GM12878 (cell line): Measurements from ENCODE around the gene ABHD18.

Experiments
- ASH2L ChIP-seq: fragments of 300-600, 200-600 bp; sonication (generic); IDR thresholded peaks from 2 replicates; pipeline ENCODE4 v1.6.1; 2017; ENCODE audit warnings: low read depth, mild to moderate bottlenecking, borderline replicate concordance
- ESRRA ChIP-seq: IDR thresholded peaks from 2 replicates; pipeline ENCODE4 v1.6.1; 2012; ENCODE audit warnings: mild to moderate bottlenecking, low read length, improper control_type of control experiment
- MEF2B ChIP-seq: fragments of 450-650 bp; IDR thresholded peaks from 2 replicates; pipeline ENCODE4 v1.6.1; 2018; ENCODE audit warnings: mild to moderate bottlenecking, moderate library complexity; ENCODE audit not compliant: partially characterized antibody, poor library complexity, severe bottlenecking
- PKNOX1 ChIP-seq: fragments of 450-650 bp; IDR thresholded peaks from 2 replicates; pipeline ENCODE4 v1.6.1; 2016; ENCODE audit warnings: mild to moderate bottlenecking
- POLR2A ChIP-seq: IDR thresholded peaks from 2 replicates; pipeline ENCODE4 v1.6.1; 2011; ENCODE audit warnings: low read depth, mild to moderate bottlenecking, low read length
- RAD51 ChIP-seq: fragments of 450-650 bp; IDR thresholded peaks from 2 replicates; pipeline ENCODE4 v1.6.1; 2016; ENCODE audit warnings: moderate library complexity, mild to moderate bottlenecking, inconsistent platforms
- SUZ12 ChIP-seq: fragments of 200-600 bp; sonication (generic); IDR thresholded peaks from one replicate; pipeline ENCODE4 v1.6.1; 2018; ENCODE audit warnings: antibody characterized with exemption, mild to moderate bottlenecking; ENCODE audit not compliant: unreplicated experiment
- TBL1XR1 ChIP-seq: IDR thresholded peaks from 2 replicates; pipeline ENCODE4 v1.6.1; 2012; ENCODE audit warnings: low read depth, low read length, improper control_type of control experiment
- TCF7 ChIP-seq: IDR thresholded peaks from 2 replicates; pipeline ENCODE4 v1.6.1; 2014; ENCODE audit warnings: antibody characterized with exemption, borderline replicate concordance
- ZBTB33 ChIP-seq: fragments of 450-650 bp; IDR thresholded peaks from 2 replicates; pipeline ENCODE4 v1.6.1; 2017; ENCODE audit warnings: mild to moderate bottlenecking
- ZNF24 ChIP-seq: fragments of 450-650 bp; IDR thresholded peaks from 2 replicates; pipeline ENCODE4 v1.6.1; 2017; ENCODE audit warnings: antibody characterized with exemption, mild to moderate bottlenecking
- TF ChIP-seq, protein P1 (sequence below), 3 experiments: IDR thresholded peaks in 2 of 3; conservative IDR thresholded peaks in 1 of 3; 2 replicates each; pipeline ENCODE4 v1.5.1; 2011; ENCODE audit warnings: low read depth in 3 of 3, low read length in 3 of 3, mild to moderate bottlenecking in 3 of 3, control low read depth in 2 of 3, moderate library complexity in 2 of 3, inconsistent platforms in 1 of 3, mixed read lengths in 1 of 3; ENCODE audit not compliant: control insufficient read depth in 2 of 3, insufficient read depth in 1 of 3; ENCODE audit errors: extremely low read depth in 1 of 3

GRCh38 chr4:127957105-127957504, 8.1 kb upstream of the ABHD18 start:
- TF ChIP-seq TCF7 (no peak), MEF2B (no peak), PKNOX1 (no peak), ZNF24 (no peak), ASH2L (no peak), RAD51 (no peak), SUZ12 (no peak), ESRRA (no peak), ZBTB33 (no peak), POLR2A (no peak), TBL1XR1 (no peak)
- TF ChIP-seq, protein P1, sequence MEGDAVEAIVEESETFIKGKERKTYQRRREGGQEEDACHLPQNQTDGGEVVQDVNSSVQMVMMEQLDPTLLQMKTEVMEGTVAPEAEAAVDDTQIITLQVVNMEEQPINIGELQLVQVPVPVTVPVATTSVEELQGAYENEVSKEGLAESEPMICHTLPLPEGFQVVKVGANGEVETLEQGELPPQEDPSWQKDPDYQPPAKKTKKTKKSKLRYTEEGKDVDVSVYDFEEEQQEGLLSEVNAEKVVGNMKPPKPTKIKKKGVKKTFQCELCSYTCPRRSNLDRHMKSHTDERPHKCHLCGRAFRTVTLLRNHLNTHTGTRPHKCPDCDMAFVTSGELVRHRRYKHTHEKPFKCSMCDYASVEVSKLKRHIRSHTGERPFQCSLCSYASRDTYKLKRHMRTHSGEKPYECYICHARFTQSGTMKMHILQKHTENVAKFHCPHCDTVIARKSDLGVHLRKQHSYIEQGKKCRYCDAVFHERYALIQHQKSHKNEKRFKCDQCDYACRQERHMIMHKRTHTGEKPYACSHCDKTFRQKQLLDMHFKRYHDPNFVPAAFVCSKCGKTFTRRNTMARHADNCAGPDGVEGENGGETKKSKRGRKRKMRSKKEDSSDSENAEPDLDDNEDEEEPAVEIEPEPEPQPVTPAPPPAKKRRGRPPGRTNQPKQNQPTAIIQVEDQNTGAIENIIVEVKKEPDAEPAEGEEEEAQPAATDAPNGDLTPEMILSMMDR (IDR thresholded peaks at IDR 0.05 in 2 of 3, conservative IDR thresholded peaks at IDR 0.05 in 1 of 3; ENCODE audit: control insufficient read depth in 2 of 3, extremely low read depth in 1 of 3, insufficient read depth in 1 of 3, low read depth in 3 of 3, low read length in 3 of 3), result no peak
